IPS-11a (cell line): ENCODE results near the gene IL17REL.
"Not testable (repeated sequence)": the region's sequence is repeated elsewhere in the genome, so short reads cannot be mapped to it uniquely, and the experiment has no call there.

ENCODE experiments used
- H3K4me3 ChIP-seq: one replicate; pipeline ENCODE4 v1.5.1; 2013; ENCODE audit warnings: low read depth, low read length, control low read depth

IL17REL gene

DNA sequence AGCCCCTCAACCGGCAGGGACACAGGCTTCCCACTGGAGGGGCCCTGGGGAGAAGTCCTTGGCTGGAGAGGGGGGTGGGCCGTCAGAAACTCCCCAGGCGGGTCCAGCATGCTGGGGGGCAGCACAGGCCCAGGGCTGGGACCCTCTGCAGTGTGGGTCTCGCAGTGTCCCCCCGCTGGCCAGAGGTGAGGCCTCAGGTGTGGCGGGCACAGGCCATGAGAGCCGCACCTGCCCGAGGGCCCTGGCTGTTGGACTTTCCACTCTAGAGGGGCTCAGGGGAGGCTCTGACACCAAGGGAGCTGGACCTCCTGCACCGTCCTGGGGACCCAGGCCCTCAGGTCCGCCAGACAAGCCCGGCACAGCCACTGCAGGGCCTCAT lies 62.7 kb downstream of the IL17REL start:
- no peak overlapping the region for H3K4me3 ChIP-seq

DNA sequence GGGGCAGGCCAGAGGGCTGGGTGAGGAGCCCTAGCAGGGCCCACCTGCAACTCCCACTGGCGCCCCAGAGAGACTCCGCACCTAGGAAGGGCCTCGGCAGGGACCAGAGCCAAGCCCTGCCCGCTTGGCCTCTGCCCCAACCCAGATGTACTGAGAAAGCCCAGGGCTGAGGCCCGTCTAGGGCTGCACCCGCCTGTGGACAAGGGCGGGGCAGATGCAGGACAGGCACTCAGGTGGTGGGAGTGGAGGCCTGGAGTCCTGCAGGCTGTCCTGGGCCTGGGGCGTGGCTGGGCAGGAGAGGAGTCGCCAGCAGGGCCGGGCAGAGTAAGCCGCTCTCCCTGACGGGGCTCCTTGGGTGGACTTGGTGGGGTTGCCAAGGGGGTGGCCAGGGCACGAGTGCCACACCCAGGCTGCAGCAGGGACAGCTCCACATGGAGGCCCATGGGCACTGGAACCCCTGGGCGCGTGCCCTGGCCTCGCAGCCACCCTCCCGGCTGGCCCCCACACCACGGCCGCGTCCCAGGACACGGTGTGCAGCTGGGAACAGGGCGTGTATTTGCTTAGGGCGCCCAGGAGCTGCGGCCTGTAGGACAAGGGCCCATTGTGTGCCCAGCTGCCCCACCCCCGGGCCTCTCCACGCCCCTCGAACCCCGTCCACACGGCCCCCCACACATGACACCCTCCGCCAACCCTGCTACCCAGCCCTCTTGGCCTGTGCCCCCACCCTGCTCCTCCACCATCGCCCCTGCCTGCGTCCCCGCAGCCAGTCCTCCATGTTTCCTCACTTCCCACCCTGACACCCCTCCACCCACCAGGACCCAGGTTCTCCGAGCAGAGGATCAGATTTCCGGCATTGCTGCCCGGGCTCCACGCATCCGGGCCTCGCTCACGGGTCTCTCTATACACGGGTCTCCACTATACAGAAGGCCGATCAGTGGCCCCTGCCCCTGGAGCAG lies 63.3 kb downstream of the IL17REL start:
- no peak overlapping the region for H3K4me3 ChIP-seq

DNA sequence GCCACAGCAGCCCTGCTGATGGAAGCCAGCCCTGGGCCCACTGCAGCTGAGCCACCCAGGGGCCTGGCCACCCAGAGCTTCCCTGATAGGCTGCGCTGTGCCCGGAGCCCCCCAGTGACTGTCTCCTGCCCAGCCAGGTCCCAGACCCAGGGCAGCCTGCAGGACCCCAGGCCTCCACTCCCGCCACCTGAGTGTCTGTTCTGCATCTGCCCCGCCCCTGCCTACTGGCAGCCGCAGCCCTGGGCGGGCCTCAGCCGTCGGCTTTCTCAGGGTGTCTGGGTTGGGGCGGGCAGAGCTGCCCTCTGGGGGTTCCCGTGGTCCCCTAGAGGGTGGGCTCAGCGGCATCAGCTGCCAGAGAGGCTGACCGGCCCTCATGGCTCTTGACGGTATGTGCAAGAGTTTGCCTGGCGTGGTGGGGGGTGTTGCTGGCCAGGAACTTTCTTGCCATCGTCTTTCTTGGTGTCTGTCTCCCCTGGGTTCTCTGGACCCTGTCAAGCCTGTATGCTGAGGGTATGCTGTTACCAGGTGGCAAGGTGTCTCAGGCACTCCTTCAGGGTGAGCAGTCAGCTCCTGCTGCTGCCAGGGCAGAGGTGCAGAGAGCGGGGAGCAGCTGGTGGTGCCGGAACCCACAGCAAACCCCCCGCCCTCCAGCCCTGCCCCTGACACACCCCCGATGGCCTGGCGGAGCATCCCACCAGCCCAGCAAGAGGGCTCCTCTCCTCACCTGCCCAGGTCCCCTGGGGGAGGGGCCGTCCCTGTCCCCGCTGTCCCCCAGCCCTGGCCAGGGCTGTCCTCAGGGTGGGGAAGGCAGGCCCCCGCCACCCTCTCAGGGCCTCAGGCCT lies 64.2 kb downstream of the IL17REL start:
- H3K4me3 ChIP-seq, result no peak overlapping the region

DNA sequence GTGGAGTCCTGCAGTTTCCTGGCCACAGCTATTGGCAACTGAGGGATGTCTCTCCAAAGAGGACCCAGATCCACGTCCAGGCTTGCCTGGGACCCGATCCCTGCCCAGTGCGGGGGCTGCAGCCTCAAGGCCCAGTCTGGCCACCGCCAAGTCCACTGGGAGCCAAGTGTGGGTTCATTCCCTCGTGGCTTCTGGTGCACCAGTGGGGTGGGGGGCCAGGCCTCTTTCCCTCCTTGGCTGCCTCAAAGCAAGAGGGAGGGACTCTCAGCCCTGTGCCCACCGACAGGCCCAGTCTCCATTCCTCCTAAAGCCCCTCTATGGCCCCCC lies 65.3 kb downstream of the IL17REL start:
- no peak overlapping the region for H3K4me3 ChIP-seq

DNA sequence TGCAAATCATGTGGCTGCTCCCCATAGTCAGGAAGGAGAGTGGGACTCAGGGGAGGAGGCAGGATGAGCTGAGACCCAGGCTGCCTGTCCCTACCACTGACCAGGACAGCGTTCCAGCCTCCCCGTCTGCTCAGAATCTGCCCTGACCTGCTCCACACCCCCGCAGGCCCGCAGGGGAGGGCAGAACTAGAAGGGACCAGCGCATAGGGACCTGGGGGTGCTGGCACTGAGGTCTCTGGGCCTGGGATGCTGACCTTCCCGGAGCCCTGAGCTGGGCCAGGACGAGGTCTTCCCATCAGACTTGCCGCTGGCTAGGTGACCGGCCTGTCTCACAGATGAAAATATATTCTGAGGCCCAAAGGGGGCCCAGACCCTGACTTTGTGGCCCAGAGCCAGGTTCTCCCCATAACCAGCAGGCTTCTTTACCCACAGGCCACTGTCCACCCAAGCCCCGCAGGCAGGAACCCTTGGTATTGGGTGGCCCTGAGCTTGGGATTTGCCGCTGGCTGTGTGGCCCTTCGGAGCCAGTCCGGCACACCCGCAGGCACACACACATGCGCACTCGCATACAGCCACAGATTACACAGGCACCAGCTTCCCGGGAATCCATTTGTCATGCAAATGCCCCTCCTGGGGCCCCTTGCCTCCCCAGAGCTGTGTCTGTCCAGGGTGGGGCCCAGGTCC lies 65.8 kb downstream of the IL17REL start:
- H3K4me3 ChIP-seq, result no peak overlapping the region

DNA sequence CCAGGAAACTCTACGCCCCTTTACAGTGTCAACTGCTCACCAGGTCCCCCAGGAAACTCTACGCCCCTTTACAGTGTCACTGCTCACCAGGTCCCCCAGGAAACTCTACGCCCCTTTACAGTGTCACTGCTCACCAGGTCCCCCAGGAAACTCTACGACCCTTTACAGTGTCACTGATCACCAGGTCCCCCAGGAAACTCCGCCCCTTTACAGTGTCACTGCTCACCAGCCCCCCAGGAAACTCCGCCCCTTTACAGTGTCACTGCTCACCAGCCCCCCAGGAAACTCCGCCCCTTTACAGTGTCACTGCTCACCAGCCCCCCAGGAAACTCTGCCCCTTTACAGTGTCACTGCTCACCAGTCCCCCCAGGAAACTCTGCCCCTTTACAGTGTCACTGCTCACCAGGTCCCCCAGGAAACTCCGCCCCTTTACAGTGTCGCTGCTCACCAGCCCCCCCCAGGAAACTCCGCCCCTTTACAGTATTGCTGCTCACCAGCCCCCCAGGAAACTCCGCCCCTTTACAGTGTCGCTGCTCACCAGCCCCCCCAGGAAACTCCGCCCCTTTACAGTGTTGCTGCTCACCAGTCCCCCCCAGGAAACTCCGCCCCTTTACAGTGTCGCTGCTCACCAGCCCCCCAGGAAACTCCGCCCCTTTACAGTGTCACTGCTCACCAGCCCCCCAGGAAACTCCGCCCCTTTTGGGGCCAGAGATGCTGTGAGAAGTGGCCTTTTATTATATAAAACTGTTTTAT lies 67.3 kb downstream of the IL17REL start:
- H3K4me3 ChIP-seq, result not testable (repeated sequence)
